ENCODE data around the gene ZHX3. TPM values are rescaled to one million over a fixed set of nuclear protein-coding genes. Genes with fewer than 3 reads are reported as not detected.

ZHX3 gene
- total and polyA plus RNA-seq, 9 of the 15 experiments (the other 6 are each of a cell fraction or from before 2014, with no cell fraction given) = 0.80 to 14.6 (median 4.9) TPM

- TF ChIP-seq, protein P1, sequence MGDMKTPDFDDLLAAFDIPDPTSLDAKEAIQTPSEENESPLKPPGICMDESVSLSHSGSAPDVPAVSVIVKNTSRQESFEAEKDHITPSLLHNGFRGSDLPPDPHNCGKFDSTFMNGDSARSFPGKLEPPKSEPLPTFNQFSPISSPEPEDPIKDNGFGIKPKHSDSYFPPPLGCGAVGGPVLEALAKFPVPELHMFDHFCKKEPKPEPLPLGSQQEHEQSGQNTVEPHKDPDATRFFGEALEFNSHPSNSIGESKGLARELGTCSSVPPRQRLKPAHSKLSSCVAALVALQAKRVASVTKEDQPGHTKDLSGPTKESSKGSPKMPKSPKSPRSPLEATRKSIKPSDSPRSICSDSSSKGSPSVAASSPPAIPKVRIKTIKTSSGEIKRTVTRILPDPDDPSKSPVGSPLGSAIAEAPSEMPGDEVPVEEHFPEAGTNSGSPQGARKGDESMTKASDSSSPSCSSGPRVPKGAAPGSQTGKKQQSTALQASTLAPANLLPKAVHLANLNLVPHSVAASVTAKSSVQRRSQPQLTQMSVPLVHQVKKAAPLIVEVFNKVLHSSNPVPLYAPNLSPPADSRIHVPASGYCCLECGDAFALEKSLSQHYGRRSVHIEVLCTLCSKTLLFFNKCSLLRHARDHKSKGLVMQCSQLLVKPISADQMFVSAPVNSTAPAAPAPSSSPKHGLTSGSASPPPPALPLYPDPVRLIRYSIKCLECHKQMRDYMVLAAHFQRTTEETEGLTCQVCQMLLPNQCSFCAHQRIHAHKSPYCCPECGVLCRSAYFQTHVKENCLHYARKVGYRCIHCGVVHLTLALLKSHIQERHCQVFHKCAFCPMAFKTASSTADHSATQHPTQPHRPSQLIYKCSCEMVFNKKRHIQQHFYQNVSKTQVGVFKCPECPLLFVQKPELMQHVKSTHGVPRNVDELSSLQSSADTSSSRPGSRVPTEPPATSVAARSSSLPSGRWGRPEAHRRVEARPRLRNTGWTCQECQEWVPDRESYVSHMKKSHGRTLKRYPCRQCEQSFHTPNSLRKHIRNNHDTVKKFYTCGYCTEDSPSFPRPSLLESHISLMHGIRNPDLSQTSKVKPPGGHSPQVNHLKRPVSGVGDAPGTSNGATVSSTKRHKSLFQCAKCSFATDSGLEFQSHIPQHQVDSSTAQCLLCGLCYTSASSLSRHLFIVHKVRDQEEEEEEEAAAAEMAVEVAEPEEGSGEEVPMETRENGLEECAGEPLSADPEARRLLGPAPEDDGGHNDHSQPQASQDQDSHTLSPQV (IDR thresholded peaks at IDR 0.05) = no peak
- TF ChIP-seq SP2 (IDR thresholded peaks at IDR 0.05; ENCODE audit: extremely low read depth, low read depth, low read length, poor library complexity, severe bottlenecking) (no peak), MYNN (IDR thresholded peaks at IDR 0.05) (0 out of 2 replicates have a peak, but pooled peaks have one; percentile 44), MYNN (CRISPR knock-in tag; IDR thresholded peaks at IDR 0.05) (no peak), TCF3 (CRISPR knock-in tag; IDR thresholded peaks at IDR 0.05) (no peak), ZNF740 (CRISPR knock-in tag; IDR thresholded peaks at IDR 0.05) (no peak), ZNF740 (tag; IDR thresholded peaks at IDR 0.05) (no peak), ZNF589 (CRISPR knock-in tag; IDR thresholded peaks at IDR 0.05; ENCODE audit: low read depth) (no peak), RBM25 (IDR thresholded peaks at IDR 0.05; ENCODE audit: low read depth, low read length, severe bottlenecking) (no peak), MTA1 (IDR thresholded peaks at IDR 0.05; ENCODE audit: borderline replicate concordance) (no peak), ZNF274 (IDR thresholded peaks at IDR 0.05; ENCODE audit: borderline replicate concordance, low read depth, low read length) (no peak), GABPA (tag; conservative IDR thresholded peaks at IDR 0.05; ENCODE audit: low read depth) (peak; percentile 30; the same call in 1 of the 2 replicates), MCM7 (IDR thresholded peaks at IDR 0.05) (no peak), ZBTB1 (CRISPR knock-in tag; IDR thresholded peaks at IDR 0.05; ENCODE audit: borderline replicate concordance, low read depth) (no peak), RAD21 (CRISPR knock-in tag; conservative IDR thresholded peaks at IDR 0.05 in 1 of 2, IDR thresholded peaks at IDR 0.05 in 1 of 2) (peak; percentile 54 to 75), SMAD2 (IDR thresholded peaks at IDR 0.05; ENCODE audit: low read depth, low read length) (no peak), GTF2E2 (tag; IDR thresholded peaks at IDR 0.05) (no peak), E2F5 (CRISPR knock-in tag; IDR thresholded peaks at IDR 0.05) (no peak), KLF10 (CRISPR knock-in tag; IDR thresholded peaks at IDR 0.05) (no peak)
- TF ChIP-seq, protein P2, sequence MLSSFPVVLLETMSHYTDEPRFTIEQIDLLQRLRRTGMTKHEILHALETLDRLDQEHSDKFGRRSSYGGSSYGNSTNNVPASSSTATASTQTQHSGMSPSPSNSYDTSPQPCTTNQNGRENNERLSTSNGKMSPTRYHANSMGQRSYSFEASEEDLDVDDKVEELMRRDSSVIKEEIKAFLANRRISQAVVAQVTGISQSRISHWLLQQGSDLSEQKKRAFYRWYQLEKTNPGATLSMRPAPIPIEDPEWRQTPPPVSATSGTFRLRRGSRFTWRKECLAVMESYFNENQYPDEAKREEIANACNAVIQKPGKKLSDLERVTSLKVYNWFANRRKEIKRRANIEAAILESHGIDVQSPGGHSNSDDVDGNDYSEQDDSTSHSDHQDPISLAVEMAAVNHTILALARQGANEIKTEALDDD (IDR thresholded peaks at IDR 0.05) = no peak
These were observed 23.0 kb upstream of the ZHX3 start, which contains the start of gene LPIN3 (continued) for GRCh38 chr20:41340327-41341055.
